Middle frontal gyrus (tissue), 1 donor: ENCODE results near the gene CSMD2.
"Not testable (repeated sequence)": the region's sequence is repeated elsewhere in the genome, so short reads cannot be mapped to it uniquely, and the experiment has no call there.

ENCODE experiments used
- DNase-seq: peaks from one replicate; pipeline ENCODE4 v3.0.0-alpha.2; 2015; ENCODE audit warnings: low spot score; ENCODE audit errors: extremely low spot score

The CSMD2 gene

GRCh38 chr1:34113362-34113761 is 51.7 kb downstream of the CSMD2 start:
- no peak for DNase-seq

DNA sequence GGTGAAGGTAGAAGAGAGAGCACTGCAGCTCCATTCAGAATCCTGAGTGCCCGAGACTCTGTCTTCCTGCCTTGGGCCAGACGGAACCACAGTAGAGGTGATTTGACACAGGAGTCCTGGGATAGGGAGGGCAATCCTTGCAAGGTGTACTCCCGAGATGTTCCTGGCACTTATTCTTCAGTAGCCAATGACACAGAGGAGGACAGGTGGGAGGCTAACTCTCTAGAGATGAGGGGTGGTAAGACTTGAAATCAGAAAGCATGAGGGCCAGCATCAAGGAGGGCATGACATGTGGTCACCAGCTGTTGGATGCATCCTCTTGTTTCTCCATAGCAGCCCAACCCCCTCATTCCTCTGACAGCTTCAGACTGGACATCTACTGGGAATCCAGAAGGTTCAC is 56.3 kb downstream of the CSMD2 start:
- DNase-seq, result no peak

DNA sequence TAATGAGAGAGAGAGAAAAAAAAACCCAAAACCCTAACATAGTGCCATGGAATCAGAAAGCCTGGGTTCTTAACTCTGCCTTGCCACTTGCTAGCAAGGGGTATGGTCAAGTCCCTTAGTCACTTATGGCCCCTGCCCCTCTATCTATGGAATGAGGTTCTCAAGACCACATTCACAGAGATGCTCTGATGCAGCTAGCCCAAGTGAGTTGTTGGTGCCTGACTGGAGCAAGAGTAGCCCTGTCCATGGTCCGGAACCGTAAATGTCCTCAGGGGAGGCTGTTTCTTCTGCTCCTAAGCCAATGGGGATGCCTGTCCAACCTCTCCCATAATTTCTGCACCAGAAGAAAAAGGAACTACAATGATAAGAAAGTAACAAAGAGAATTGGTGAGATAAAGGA is 56.8 kb downstream of the CSMD2 start:
- no peak for DNase-seq

GRCh38 chr1:34101151-34101550 is 63.9 kb downstream of the CSMD2 start:
- no peak for DNase-seq

DNA sequence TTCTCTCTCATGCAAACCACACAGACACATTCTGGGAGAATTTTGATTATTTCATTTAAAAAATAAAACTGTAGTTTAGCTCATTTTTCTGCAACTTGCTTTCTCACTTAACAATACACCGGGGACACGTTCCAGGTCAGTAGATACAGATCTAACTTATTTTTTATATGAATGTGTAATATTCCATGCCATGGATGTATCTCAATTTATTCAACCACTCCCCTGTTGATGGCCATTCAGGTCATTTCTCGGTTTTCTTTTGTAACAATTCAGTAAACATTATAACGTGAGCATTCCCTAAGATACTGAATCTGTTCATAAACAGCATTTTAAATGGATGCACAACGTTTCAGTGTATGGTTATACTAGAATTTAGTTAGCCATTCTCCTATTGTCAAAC is 64.7 kb downstream of the CSMD2 start:
- DNase-seq, result no peak

GRCh38 chr1:34092399-34092798 is 72.6 kb downstream of the CSMD2 start:
- not testable (repeated sequence) for DNase-seq

DNA sequence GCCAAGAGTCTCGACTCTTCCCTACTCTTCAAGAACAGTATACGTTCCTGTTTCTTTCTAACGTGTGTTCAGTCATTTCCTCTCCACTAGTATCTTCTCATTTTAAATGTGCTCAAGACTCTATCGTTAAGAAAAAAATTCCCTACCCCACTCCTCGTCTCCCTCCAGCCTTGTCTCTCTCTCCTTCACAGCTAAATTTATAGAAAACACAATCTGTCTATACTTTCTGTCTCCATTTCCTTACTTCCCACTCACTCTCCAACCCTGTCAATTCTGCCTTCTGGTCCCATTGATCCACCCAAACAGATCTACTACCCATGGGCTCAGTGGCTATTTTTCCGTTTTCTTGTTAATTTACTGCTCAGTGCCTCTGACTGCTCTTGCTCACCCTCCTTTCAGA is 75.3 kb downstream of the CSMD2 start:
- no peak for DNase-seq

GRCh38 chr1:34087986-34088385 is 77.0 kb downstream of the CSMD2 start:
- DNase-seq, result no peak

- no peak for DNase-seq
Observed at GRCh38 chr1:34086561-34086960, 78.5 kb downstream of the CSMD2 start.

GRCh38 chr1:34083974-34084373 is 81.1 kb downstream of the CSMD2 start:
- DNase-seq, result no peak

DNA sequence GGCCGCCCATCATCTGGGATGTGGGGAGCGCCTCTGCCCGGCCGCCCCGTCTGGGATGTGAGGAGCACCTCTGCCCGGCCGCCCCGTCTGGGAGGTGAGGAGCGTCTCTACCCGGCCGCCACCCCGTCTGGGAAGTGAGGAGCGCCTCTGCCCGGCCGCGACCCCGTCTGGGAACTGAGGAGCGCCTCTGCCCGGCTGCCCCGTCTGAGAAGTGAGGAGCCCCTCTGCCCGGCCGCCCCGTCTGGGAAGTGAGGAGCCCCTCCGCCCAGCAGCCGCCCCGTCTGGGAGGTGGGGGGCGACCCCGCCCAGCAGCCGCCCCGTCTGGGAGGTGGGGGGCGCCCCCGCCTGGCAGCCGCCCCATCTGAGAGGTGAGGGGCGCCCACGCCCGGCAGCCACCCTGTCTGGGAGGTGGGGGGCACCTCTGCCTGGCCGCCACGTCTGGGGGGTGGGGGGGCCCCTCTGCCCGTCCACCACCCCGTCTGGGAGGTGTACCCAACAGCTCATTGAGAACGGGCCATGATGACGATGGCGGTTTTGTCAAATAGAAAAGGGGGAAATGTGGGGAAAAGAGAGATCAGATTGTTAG is 82.9 kb downstream of the CSMD2 start:
- not testable (repeated sequence) for DNase-seq

GRCh38 chr1:34078383-34078782 is 86.6 kb downstream of the CSMD2 start:
- DNase-seq, result no peak

DNA sequence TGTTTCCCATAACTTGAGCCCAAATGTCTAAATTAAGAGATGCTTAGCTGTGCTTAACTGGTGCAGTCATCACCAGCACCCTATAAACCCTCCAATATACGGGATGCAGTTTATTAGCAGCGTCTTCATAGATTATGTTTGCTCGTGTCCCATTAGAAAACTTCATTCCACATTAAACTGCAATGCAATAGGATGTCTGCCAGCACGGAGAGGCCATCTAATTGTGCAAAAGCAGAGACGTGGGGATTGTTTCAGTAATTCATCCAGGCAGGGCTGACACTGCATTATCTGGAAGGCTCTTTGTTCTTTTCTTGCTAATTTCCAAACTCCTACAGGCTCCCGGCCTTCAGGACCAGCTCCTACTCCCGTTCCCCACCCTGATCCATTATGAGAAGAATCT is 89.5 kb downstream of the CSMD2 start:
- no peak for DNase-seq

DNA sequence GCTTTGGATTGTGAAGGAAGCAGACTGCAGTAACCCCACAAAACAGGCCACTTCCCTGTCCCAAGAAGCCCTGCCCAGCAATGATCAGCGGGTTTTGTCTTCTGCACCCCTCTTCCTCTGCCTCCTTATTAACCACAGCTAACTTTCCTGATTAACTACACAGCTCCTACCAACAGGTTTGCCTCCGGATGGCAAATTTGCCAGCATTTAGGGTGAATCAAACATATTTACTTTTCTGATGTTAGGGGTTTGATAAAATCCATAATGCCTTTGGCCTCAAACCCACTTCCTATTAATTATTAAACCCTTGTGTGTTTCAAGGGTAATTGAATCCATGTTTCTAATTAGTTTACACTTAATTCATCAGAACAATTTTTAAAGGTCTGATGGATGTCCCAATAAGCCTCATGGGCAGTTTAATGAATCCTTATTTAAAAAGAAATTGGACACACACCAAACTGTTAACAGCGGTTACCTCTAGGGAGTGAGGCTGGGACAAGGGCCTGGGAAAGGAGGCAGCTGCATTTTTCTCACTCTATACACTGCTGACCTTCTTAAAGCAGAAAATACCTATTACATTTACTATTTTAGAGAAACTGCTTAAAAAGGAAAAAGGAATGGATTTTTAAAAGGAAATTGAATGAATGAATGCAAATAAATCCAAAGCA is 91.9 kb downstream of the CSMD2 start:
- no peak for DNase-seq

GRCh38 chr1:34070201-34070836 is 94.7 kb downstream of the CSMD2 start:
- no peak for DNase-seq

DNA sequence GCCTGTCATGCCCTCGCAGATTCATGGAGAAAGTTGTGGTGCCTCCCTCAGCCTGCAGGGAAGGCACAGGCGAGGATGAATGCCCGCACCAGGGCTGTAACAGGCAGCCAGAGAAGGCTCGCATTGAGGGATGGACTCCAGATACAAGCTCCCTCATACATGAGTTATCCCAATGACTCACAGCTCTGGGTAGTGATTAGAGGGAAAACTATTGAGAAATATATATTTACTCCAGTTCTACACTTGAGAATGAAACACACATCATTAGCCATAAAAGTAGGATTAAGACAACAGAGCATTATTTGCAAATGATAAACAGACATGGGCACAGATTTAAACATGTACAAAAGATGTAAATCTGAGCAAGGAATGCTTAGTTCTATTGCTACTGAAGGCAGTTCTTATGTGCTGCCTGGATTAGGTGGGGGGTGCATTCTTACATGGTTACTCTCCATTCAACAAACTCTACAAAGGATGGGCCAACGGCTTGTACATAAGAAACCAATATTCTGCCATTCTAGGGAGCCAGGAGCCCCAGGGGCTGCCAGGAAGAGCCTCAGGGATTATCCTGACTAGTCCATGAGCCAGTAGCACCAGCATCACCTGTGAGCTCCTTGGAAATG is 97.9 kb downstream of the CSMD2 start:
- DNase-seq, result no peak

DNA sequence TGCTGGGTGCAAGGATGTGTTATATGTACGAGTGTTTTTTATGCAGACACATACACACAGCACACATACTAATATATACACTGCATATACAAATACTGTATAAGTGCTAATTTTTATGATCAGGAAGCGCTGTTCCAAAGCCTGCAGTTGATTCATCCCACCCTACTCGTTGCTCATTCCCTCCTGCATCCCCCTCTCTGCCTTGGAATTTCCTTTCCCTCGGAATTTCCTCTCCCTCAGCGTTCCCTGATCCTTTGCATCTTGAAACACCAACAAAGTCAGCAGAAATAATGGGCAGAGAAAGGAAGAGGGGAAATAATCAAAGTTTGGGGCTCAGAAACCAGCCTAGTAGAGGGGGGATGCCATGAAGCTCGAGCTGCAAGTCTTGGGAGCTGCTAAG is 98.9 kb downstream of the CSMD2 start:
- DNase-seq, result no peak

DNA sequence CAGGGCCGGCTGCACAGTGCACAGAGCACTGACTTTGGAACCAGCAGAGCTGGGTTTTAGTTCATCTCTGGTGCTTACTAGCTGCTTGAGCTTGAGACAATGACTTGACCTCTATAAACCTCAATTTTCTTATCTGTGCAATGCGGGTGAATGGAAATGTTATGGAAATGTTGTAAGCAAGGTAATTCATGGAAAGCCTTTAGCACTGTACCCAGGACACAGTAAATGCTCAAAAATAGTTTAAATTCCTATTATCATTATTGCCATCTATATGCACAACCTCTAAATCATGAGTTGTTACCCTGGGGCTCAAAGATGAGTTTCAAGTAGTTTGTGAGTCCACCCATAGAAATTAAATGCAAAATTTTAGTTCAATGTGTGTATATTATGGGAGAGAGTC is 99.5 kb downstream of the CSMD2 start:
- no peak for DNase-seq

DNA sequence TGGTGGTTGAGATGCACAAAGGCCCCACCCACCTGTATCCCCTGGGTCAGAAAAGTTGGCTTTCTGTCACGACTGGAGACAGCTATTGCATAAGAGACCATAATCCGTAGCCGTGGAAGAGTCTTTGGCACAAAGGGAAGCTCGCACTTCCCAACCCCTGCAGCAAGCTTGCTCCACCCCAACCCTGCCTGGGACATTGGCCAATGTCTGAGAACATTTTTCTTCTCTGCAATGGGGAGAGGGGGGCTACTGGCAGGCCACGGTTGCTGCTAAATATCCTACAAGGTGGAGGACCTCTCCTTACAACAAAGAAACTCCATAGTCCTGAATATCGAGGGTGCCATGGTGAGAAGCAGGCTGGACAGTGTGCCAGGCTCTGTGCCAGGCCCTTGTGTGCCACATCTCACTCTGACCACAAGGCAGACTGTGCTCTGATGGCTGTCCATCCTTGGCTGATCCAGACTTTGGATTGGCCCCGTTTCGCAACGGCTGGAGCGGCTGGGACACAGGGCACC is 104.1 kb downstream of the CSMD2 start:
- DNase-seq, result no peak

DNA sequence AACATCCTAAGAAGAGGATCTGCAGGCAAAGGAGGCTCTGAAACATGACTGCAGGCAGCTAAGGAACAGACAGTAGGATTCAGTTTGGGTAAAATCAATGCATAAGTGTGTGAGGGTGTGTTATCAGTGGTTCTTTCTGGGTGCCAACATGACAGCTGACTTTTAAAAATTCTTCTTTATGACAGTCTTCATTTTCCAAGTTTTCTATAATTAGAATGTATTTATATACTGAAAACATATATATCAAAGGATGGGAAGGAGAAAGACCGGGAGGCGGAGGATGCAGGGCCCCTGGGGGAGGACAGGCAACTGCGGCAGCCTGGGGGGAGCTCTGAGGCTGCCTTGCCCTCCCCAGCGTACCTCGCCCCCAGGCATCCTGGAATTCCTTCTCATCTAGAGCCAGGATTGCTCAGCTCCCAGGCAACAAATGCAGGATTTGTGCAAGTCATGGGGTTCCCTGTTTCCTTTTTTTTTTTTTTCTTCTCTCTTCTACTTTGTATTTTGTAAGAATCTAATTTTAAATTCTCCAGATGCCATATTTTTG is 104.8 kb downstream of the CSMD2 start:
- DNase-seq, result no peak

DNA sequence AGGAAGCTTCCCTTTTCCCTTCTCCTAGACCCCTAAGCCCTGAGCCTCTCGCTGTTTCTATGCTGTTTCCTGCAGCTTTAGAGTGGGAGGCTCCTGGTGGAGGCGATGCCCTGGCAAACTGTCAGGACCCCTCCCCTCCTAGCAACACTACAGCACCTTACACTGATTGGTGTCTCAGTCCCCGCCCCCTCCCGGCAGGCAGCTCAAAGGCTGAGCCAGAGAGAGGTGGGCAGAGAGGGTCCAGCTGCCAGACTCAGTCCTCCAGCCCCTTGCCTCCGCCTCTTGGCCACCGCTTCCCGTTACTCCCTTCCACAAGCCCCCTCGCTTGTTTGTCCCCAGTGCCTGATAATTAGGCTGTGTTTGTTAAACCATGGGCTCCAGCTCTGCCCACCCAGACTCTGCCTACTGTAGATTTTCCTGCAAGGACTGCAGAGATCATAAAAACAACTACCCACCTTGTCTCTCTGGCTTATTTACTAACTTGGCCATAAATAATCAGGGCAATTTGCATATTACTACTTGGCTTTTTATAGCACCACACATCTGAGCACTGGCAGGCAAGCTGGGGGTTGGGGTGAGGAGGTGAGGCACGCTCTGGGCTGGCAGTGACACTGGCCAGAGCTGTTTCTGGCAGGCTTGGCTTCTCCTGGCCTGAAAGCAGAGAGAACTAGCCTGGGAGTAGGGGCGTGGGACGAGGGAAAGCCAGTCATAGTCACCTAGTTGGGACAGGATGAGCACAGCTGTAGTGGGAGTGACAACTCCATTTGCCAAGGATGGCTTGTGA is 107.5 kb downstream of the CSMD2 start:
- DNase-seq, result no peak
